ENCODE data around the gene CALN1.

DNA sequence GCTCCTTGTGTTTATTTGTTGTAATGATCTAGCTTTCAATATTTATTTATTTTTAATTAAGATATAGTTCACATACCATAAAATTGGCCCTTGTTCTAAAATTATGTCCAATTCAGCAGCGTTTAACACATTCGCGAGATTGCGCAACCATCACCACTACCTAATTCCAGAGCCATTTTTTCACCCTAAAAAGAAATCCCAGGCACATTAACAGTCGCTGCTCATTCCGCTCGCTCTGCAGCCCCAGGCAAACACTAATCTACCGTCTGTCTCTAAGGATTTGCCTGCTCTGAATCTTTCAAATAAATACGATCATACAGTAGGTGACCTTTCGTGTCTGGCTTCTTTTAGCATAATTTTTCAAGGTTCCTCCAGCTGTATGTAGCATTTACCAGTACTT is 616.7 kb downstream of the CALN1 start:
- TF ChIP-seq EZH2phosphoT487 (IDR thresholded peaks at IDR 0.05; ENCODE audit: unreplicated experiment) (no peak), ETS1 (IDR thresholded peaks at IDR 0.05) (no peak), POLR2AphosphoS5 (IDR thresholded peaks at IDR 0.05; ENCODE audit: low read depth) (no peak), ZNF114 (CRISPR knock-in tag; IDR thresholded peaks at IDR 0.05) (no peak), EZH2 (IDR thresholded peaks at IDR 0.05; ENCODE audit: low read depth, unreplicated experiment) (no peak), CREB1 (CRISPR knock-in tag; IDR thresholded peaks at IDR 0.05; ENCODE audit: low read depth) (no peak), JUNB (IDR thresholded peaks at IDR 0.05; ENCODE audit: unreplicated experiment) (no peak), STAT1 (IDR thresholded peaks at IDR 0.05; ENCODE audit: unreplicated experiment) (no peak), REST (IDR thresholded peaks at IDR 0.05; ENCODE audit: unreplicated experiment) (no peak)
- TF ChIP-seq, protein P1, sequence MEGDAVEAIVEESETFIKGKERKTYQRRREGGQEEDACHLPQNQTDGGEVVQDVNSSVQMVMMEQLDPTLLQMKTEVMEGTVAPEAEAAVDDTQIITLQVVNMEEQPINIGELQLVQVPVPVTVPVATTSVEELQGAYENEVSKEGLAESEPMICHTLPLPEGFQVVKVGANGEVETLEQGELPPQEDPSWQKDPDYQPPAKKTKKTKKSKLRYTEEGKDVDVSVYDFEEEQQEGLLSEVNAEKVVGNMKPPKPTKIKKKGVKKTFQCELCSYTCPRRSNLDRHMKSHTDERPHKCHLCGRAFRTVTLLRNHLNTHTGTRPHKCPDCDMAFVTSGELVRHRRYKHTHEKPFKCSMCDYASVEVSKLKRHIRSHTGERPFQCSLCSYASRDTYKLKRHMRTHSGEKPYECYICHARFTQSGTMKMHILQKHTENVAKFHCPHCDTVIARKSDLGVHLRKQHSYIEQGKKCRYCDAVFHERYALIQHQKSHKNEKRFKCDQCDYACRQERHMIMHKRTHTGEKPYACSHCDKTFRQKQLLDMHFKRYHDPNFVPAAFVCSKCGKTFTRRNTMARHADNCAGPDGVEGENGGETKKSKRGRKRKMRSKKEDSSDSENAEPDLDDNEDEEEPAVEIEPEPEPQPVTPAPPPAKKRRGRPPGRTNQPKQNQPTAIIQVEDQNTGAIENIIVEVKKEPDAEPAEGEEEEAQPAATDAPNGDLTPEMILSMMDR (conservative IDR thresholded peaks at IDR 0.05; ENCODE audit: low read depth in 2 of 2) = no peak

All from GM23338 (cell line).